Measurements from ENCODE around the gene CEACAM21. TPM values are rescaled to one million over a fixed set of nuclear protein-coding genes. Genes with fewer than 3 reads are reported as not detected.

Gene CEACAM21
- total and polyA plus RNA-seq, 4 donors, result 6.5 to 12.2 (median 10.3) TPM

GRCh38 chr19:41615207-41615606, 39.2 kb downstream of the CEACAM21 start:
- ATAC-seq (ENCODE audit: insufficient read depth, low FRiP score), result no peak
- Histone ChIP-seq H3K27me3 (ENCODE audit: control insufficient read depth in 3 of 3, insufficient read depth in 3 of 3, low read length in 2 of 3) (no peaks in the 10 kb centered on the region), H3K4me3 (no peak overlapping the region), H3K9ac (ENCODE audit: insufficient read depth in 1 of 2, low read length in 2 of 2) (no peak overlapping the region), H3K27ac (ENCODE audit: low read depth in 1 of 2, low read length in 1 of 2) (no peak overlapping the region), H3K36me3 (ENCODE audit: control insufficient read depth in 4 of 4, insufficient read depth in 4 of 4, low read length in 4 of 4) (no peaks in the 10 kb centered on the region), H3K9me3 (ENCODE audit: control insufficient read depth in 4 of 4, insufficient read depth in 3 of 4, low read length in 3 of 4) (peaks cover 0 to 2% (median 0%) of the 10 kb centered on the region in 4 donors), H3K4me1 (ENCODE audit: control insufficient read depth in 5 of 5, insufficient read depth in 5 of 5, low read length in 5 of 5) (no peaks in the 10 kb centered on the region)
- WGBS, 2 donors, result 81 to 88% methylated on average over 4 of the region's 4 CpGs
- TF ChIP-seq, protein P1, sequence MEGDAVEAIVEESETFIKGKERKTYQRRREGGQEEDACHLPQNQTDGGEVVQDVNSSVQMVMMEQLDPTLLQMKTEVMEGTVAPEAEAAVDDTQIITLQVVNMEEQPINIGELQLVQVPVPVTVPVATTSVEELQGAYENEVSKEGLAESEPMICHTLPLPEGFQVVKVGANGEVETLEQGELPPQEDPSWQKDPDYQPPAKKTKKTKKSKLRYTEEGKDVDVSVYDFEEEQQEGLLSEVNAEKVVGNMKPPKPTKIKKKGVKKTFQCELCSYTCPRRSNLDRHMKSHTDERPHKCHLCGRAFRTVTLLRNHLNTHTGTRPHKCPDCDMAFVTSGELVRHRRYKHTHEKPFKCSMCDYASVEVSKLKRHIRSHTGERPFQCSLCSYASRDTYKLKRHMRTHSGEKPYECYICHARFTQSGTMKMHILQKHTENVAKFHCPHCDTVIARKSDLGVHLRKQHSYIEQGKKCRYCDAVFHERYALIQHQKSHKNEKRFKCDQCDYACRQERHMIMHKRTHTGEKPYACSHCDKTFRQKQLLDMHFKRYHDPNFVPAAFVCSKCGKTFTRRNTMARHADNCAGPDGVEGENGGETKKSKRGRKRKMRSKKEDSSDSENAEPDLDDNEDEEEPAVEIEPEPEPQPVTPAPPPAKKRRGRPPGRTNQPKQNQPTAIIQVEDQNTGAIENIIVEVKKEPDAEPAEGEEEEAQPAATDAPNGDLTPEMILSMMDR (IDR thresholded peaks at IDR 0.05; ENCODE audit: control extremely low read depth, extremely low read depth), result no peak
- DNase-seq, result no peak

GRCh38 chr19:41616792-41617621, 41.0 kb downstream of the CEACAM21 start:
- H3K9ac ChIP-seq (ENCODE audit: insufficient read depth in 1 of 2, low read length in 2 of 2), result no peak overlapping the region
- peaks cover 0 to 2% (median 0%) of the 10 kb centered on the region in 4 donors for H3K9me3 ChIP-seq (ENCODE audit: control insufficient read depth in 4 of 4, insufficient read depth in 3 of 4, low read length in 3 of 4)
- H3K27ac ChIP-seq (ENCODE audit: low read depth in 1 of 2, low read length in 1 of 2), result no peak overlapping the region
- WGBS, 2 donors, result 38 to 49% methylated on average over 9 of the region's 9 CpGs
- no peaks in the 10 kb centered on the region for H3K36me3 ChIP-seq (ENCODE audit: control insufficient read depth in 4 of 4, insufficient read depth in 4 of 4, low read length in 4 of 4)
- TF ChIP-seq, protein P1 (IDR thresholded peaks at IDR 0.05; ENCODE audit: control extremely low read depth, extremely low read depth), result no peak
- H3K4me3 ChIP-seq, result no peak overlapping the region
- DNase-seq (peak in 2 of 3 donors; percentile 23 to 50), ATAC-seq (ENCODE audit: insufficient read depth, low FRiP score) (no peak)
- H3K27me3 ChIP-seq (ENCODE audit: control insufficient read depth in 3 of 3, insufficient read depth in 3 of 3, low read length in 2 of 3), result no peaks in the 10 kb centered on the region
- no peaks in the 10 kb centered on the region for H3K4me1 ChIP-seq (ENCODE audit: control insufficient read depth in 5 of 5, insufficient read depth in 5 of 5, low read length in 5 of 5)

GRCh38 chr19:41617941-41618730, 42.2 kb downstream of the CEACAM21 start:
- 84 to 92% methylated on average over 9 of the region's 9 CpGs for WGBS, 2 donors
- Histone ChIP-seq H3K9me3 (ENCODE audit: control insufficient read depth in 4 of 4, insufficient read depth in 3 of 4, low read length in 3 of 4) (peaks cover 0 to 2% (median 0%) of the 10 kb centered on the region in 4 donors), H3K36me3 (ENCODE audit: control insufficient read depth in 4 of 4, insufficient read depth in 4 of 4, low read length in 4 of 4) (no peaks in the 10 kb centered on the region), H3K4me3 (no peak overlapping the region), H3K4me1 (ENCODE audit: control insufficient read depth in 5 of 5, insufficient read depth in 5 of 5, low read length in 5 of 5) (no peaks in the 10 kb centered on the region), H3K9ac (ENCODE audit: insufficient read depth in 1 of 2, low read length in 2 of 2) (no peak overlapping the region), H3K27ac (ENCODE audit: low read depth in 1 of 2, low read length in 1 of 2) (no peak overlapping the region), H3K27me3 (ENCODE audit: control insufficient read depth in 3 of 3, insufficient read depth in 3 of 3, low read length in 2 of 3) (no peaks in the 10 kb centered on the region)
- DNase-seq (no peak), ATAC-seq (ENCODE audit: insufficient read depth, low FRiP score) (no peak)
- TF ChIP-seq, protein P1 (IDR thresholded peaks at IDR 0.05; ENCODE audit: control extremely low read depth, extremely low read depth), result no peak
